GM23338 (cell line): Measurements from ENCODE around the gene NGEF.

Source experiments
- CREB1 ChIP-seq: fragments of 250-450 bp; sonication (Bioruptor Pico); IDR thresholded peaks from 2 replicates; pipeline ENCODE4 v1.5.0; 2020; ENCODE audit warnings: low read depth, mild to moderate bottlenecking, moderate library complexity
- CTCF ChIP-seq, 2 experiments: fragments of 200-600 bp in 1 of 2; sonication (generic) in 1 of 2; conservative IDR thresholded peaks; 2 replicates each; pipeline versions ENCODE4 v1.5.1 to v1.6.1; 2016 to 2017; ENCODE audit warnings: antibody characterized with exemption in 2 of 2, low read depth in 2 of 2, mild to moderate bottlenecking in 2 of 2, moderate library complexity in 1 of 2
- EZH2 ChIP-seq: fragments of 200-600 bp; sonication (generic); IDR thresholded peaks from one replicate; pipeline ENCODE4 v1.8.0; 2017; ENCODE audit warnings: antibody characterized with exemption, mild to moderate bottlenecking, low read depth; ENCODE audit not compliant: unreplicated experiment
- EZH2phosphoT487 ChIP-seq: fragments of 200-600 bp; sonication (generic); IDR thresholded peaks from one replicate; pipeline ENCODE4 v1.8.1; 2018; ENCODE audit warnings: antibody characterized with exemption; ENCODE audit not compliant: unreplicated experiment
- JUNB ChIP-seq: IDR thresholded peaks from one replicate; pipeline ENCODE4 v1.6.1; 2016; ENCODE audit warnings: antibody characterized with exemption; ENCODE audit not compliant: unreplicated experiment
- POLR2AphosphoS5 ChIP-seq: IDR thresholded peaks from 2 replicates; pipeline ENCODE4 v1.6.1; 2016; ENCODE audit warnings: antibody characterized with exemption, low read depth
- REST ChIP-seq: IDR thresholded peaks from one replicate; pipeline ENCODE4 v1.6.1; 2018; ENCODE audit warnings: antibody characterized with exemption; ENCODE audit not compliant: unreplicated experiment
- ZNF114 ChIP-seq: fragments of 250-450 bp; sonication (Bioruptor Pico); IDR thresholded peaks from 2 replicates; pipeline ENCODE4 v1.5.0; 2020; ENCODE audit warnings: mild to moderate bottlenecking, moderate library complexity
- ZNF331 ChIP-seq: fragments of 250-450 bp; sonication (Bioruptor Pico); IDR thresholded peaks from 2 replicates; pipeline ENCODE4 v1.5.0; 2020; ENCODE audit warnings: low read depth, mild to moderate bottlenecking, moderate library complexity
- ZNF462 ChIP-seq: fragments of 250-450 bp; sonication (Bioruptor Pico); IDR thresholded peaks from 2 replicates; pipeline ENCODE4 v1.5.0; 2020; ENCODE audit warnings: mild to moderate bottlenecking, moderate library complexity
- TF ChIP-seq, protein P1 (sequence below): IDR thresholded peaks from 2 replicates; pipeline ENCODE4 v1.6.1; 2016; ENCODE audit warnings: antibody characterized with exemption

- no peak for TF ChIP-seq EZH2
- TF ChIP-seq CTCF (conservative IDR thresholded peaks at IDR 0.05; ENCODE audit: low read depth in 2 of 2), result no peak
- no peak for TF ChIP-seq ZNF114 (CRISPR knock-in tag)
- TF ChIP-seq POLR2AphosphoS5, result no peak
- no peak for TF ChIP-seq EZH2phosphoT487
- TF ChIP-seq, protein P1, sequence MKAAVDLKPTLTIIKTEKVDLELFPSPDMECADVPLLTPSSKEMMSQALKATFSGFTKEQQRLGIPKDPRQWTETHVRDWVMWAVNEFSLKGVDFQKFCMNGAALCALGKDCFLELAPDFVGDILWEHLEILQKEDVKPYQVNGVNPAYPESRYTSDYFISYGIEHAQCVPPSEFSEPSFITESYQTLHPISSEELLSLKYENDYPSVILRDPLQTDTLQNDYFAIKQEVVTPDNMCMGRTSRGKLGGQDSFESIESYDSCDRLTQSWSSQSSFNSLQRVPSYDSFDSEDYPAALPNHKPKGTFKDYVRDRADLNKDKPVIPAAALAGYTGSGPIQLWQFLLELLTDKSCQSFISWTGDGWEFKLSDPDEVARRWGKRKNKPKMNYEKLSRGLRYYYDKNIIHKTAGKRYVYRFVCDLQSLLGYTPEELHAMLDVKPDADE, result no peak
- TF ChIP-seq JUNB, result no peak
- no peak for TF ChIP-seq REST
- no peak for TF ChIP-seq ZNF331
- TF ChIP-seq CREB1 (CRISPR knock-in tag), result no peak
- no peak for TF ChIP-seq ZNF462 (CRISPR knock-in tag)
Measured at GRCh38 chr2:232908695-232909094, 104.4 kb downstream of the NGEF start.
